HTR-8/SVneo (cell line): ENCODE results near the gene RAC3.

Source experiments
- DNase-seq: peaks from one replicate; pipeline ENCODE4 v3.0.0; 2011; ENCODE audit warnings: low spot score, mixed read lengths; ENCODE audit not compliant: insufficient read length
- FAIRE-seq: peaks from 2 replicates; lab custom pipeline; 2011; peaks lifted over from hg19 to GRCh38; lab: Jason Lieb, UNC

RAC3 gene

DNA sequence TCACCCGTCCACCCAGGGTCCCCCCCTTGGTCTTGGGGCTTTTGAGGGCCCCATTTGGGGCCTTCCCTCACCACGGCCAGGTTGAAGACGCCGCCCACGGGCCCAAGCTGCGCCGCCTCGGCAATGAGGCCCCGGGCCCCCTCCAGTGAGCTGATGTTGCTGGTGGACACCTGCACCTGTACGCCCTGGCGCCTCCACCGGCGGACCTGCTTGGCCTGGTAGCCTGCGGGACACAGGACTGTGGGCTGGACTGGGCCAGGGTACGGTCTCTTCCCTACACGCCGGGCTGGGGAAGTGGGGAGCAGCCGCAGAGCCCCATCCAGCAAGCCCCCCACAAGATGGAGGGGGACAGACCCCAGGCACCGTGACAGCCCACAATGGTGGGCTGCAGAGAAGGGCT, 51.0 kb downstream of the RAC3 start:
- DNase-seq (no peak), FAIRE-seq (no peak)

DNA sequence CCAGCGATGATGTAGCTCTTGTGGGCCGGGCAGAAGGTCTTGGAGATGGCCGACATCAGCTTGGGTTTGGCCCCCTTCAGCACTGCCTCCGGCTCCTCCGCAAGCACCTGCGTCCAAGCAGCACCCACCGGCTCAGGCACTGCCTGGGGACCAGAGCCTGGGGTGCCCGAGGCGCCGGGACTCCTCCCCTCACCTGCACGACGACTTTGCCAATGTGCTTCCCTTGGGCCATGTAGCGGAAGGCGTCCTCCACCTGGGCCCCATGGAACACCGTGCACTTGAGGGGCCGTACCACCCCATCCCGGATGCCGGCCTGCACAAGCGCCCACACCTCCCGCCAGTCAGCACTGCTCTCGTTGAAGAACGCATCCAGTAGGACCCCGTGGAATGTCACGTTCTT, 51.5 kb downstream of the RAC3 start:
- no peak for DNase-seq
- no peak for FAIRE-seq
